ENCODE measurements around the gene FRMD4B.

The FRMD4B gene

DNA sequence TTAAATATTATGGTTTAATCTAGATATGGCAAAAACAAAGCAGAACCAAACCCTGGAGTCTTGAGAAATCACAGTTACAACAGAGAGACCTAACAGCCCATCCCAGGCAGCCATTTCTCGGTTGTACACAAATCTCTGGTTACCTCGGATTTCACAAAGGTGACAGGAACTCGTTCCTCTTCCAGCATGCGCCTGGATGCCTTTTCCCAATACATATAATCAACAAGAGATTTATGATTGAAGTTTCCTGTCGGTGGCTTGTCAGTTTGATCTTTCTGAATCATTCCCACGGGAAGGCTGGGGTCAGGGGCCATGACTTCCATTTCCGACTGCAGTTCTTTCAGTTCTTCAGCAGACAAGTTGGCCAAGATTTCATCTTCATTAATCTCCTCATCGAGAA lies 263.9 kb downstream of the FRMD4B start:
- FAIRE-seq = no peak
- no peak for DNase-seq (ENCODE audit: insufficient read length, low spot score)
- TF ChIP-seq POLR2AphosphoS5 (IDR thresholded peaks at IDR 0.05; ENCODE audit: low read depth, low read length) (no peak), SPI1 (IDR thresholded peaks at IDR 0.05; ENCODE audit: low read depth, low read length) (no peak), POLR2A (IDR thresholded peaks at IDR 0.05; ENCODE audit: low read depth, low read length) (no peak), TAF1 (IDR thresholded peaks at IDR 0.05; ENCODE audit: low read depth, low read length) (no peak), POU2F2 (IDR thresholded peaks at IDR 0.05; ENCODE audit: low read depth, low read length) (no peak), PAX5 (IDR thresholded peaks at IDR 0.05; ENCODE audit: insufficient read depth, low read length, severe bottlenecking) (no peak)

DNA sequence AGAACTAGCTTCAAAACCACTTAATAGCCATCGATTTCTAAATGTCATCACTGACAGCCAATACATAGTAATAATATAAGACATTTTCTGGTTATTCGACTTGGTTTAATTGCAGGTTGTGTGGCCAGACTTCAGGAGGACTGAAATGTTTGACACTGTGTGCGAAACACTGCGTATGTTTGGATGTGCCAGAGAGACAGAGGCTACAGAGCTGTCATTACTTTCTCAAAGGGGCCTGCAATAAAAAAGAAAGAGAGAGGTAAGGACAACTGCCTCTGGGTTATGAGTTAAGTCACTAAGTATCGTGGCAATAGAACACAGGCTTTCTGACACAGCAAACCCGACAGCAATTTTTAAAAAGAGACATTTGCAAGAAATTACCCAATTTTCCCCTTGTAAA lies 264.4 kb downstream of the FRMD4B start:
- TF ChIP-seq PAX5 (IDR thresholded peaks at IDR 0.05; ENCODE audit: insufficient read depth, low read length, severe bottlenecking) (no peak), POLR2A (IDR thresholded peaks at IDR 0.05; ENCODE audit: low read depth, low read length) (no peak), TAF1 (IDR thresholded peaks at IDR 0.05; ENCODE audit: low read depth, low read length) (no peak)
- no peak for FAIRE-seq
- no peak for DNase-seq (ENCODE audit: insufficient read length, low spot score)

DNA sequence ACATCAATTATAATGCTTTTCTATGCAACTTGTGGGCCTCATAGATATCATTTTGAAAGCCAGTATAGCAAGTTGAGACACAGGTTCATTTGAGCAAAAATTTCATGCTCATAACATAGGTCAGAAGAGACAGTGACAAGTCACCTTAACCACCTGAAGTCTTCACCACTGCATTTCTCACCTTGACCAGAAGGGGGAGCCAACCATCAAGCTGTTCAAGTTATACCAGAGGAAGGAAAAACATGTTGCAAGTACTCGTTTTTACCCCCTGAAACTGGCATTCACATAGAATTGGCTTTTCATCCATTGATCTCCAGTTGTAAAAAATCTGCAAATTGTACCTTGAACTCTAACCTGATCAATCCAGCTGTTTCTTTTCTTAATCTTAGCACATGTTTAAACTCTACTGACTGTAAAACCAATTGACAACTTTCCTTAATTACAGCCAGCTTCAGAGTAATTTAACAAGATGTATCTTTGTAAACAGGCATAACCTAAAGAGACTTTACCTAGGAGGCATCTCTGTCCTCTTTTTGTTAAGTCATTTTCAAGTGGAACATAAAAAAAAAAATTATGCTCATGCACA lies 264.9 kb downstream of the FRMD4B start:
- no peak for TF ChIP-seq POLR2AphosphoS5 (IDR thresholded peaks at IDR 0.05; ENCODE audit: low read depth, low read length)
- no peak for TF ChIP-seq TAF1 (IDR thresholded peaks at IDR 0.05; ENCODE audit: low read depth, low read length)
- TF ChIP-seq POLR2A (IDR thresholded peaks at IDR 0.05; ENCODE audit: low read depth, low read length) = no peak
- TF ChIP-seq PAX5 (IDR thresholded peaks at IDR 0.05; ENCODE audit: insufficient read depth, low read length, severe bottlenecking) = no peak
- TF ChIP-seq SPI1 (IDR thresholded peaks at IDR 0.05; ENCODE audit: low read depth, low read length) = no peak
- no peak for TF ChIP-seq POU2F2 (IDR thresholded peaks at IDR 0.05; ENCODE audit: low read depth, low read length)
- FAIRE-seq (peak; percentile 97), DNase-seq (ENCODE audit: insufficient read length, low spot score) (peak; percentile 19)
